ENCODE results near the gene CTNS. TPM values are rescaled to one million over a fixed set of nuclear protein-coding genes. Genes with fewer than 3 reads are reported as not detected.
A peak's percentile ranks its signal among the peaks of the same experiment; 100 is the strongest.

CTNS gene
- total and polyA plus RNA-seq, 9 donors: 10.1 to 23.3 (median 14.5) TPM

DNA sequence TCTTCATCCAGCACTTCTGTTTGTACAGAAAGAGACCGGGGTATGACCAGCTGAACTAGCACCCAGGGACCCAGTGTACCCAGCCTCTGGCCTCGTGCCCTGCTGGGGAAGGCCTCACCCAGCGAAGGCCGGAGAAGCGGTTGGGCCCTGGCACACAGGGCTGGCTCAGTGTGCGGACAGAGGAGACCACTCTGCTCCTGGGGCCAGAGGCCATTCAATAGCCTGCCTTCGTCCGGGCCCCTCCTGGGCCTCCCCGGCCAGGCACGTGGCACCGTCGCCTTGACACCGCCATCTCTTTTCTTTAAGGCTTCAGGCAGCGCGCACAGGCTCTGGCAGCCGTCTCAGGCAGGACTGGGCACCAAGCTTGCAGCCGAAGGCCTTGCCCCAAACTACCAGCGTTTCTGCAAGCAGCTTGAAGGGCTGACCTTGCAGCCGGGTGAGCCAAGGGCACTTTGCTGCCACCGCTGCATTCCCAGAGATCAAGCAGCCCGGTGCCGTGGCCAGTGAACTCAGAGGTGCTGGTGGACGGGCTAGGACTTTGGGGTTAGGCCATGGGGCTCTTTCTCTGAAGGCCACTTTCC lies 23.8 kb downstream of the CTNS start:
- peaks cover 14% of the 10 kb centered on the region for H3K4me1 ChIP-seq (ENCODE audit: insufficient read depth)
- H3K27ac ChIP-seq: peak overlapping the region; percentile 65 to 87
- intact Hi-C loops (cut with DNase I): loop anchor here in 1 of 4 donors (10.0 kb wide), 1 partner anchor 126 kb away; no protein-coding TSS in a partner anchor
- H3K36me3 ChIP-seq: no peaks in the 10 kb centered on the region
- no peak overlapping the region for H3K4me3 ChIP-seq
- peak in 4 of 5 donors; percentile 45 to 71 (median 60) for DNase-seq
- no peak for TF ChIP-seq POLR2A (IDR thresholded peaks at IDR 0.05)
- TF ChIP-seq EP300 (IDR thresholded peaks at IDR 0.05): no peak
- TF ChIP-seq, protein P1, sequence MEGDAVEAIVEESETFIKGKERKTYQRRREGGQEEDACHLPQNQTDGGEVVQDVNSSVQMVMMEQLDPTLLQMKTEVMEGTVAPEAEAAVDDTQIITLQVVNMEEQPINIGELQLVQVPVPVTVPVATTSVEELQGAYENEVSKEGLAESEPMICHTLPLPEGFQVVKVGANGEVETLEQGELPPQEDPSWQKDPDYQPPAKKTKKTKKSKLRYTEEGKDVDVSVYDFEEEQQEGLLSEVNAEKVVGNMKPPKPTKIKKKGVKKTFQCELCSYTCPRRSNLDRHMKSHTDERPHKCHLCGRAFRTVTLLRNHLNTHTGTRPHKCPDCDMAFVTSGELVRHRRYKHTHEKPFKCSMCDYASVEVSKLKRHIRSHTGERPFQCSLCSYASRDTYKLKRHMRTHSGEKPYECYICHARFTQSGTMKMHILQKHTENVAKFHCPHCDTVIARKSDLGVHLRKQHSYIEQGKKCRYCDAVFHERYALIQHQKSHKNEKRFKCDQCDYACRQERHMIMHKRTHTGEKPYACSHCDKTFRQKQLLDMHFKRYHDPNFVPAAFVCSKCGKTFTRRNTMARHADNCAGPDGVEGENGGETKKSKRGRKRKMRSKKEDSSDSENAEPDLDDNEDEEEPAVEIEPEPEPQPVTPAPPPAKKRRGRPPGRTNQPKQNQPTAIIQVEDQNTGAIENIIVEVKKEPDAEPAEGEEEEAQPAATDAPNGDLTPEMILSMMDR (IDR thresholded peaks at IDR 0.05): no peak
- H3K27me3 ChIP-seq: no peaks in the 10 kb centered on the region
- no peaks in the 10 kb centered on the region for H3K9me3 ChIP-seq
- 75 to 83% (median 82%) methylated on average over 20 to 23 of the region's 23 CpGs for WGBS, 3 donors

GRCh38 chr17:3663102-3664011 lies 26.8 kb downstream of the CTNS start:
- intact Hi-C loops (cut with DNase I): loop anchor here in 1 of 4 donors (10.0 kb wide), 1 partner anchor 129 kb away; no protein-coding TSS in a partner anchor
- Histone ChIP-seq H3K9me3 (no peaks in the 10 kb centered on the region), H3K36me3 (no peaks in the 10 kb centered on the region), H3K27me3 (no peaks in the 10 kb centered on the region), H3K4me3 (no peak overlapping the region), H3K4me1 (ENCODE audit: insufficient read depth) (peaks cover 32% of the 10 kb centered on the region), H3K27ac (no peak overlapping the region)
- TF ChIP-seq EP300 (IDR thresholded peaks at IDR 0.05) (no peak), POLR2A (IDR thresholded peaks at IDR 0.05) (no peak)
- TF ChIP-seq, protein P1 (IDR thresholded peaks at IDR 0.05): no peak
- WGBS, 3 donors: 85 to 87% (median 86%) methylated on average over 26 to 33 of the region's 33 CpGs
- DNase-seq: no peak

- no peak for TF ChIP-seq EP300 (IDR thresholded peaks at IDR 0.05)
- no peak for TF ChIP-seq POLR2A (IDR thresholded peaks at IDR 0.05)
- TF ChIP-seq, protein P1 (IDR thresholded peaks at IDR 0.05): no peak
- H3K36me3 ChIP-seq: no peaks in the 10 kb centered on the region
- no peaks in the 10 kb centered on the region for H3K27me3 ChIP-seq
- WGBS, 3 donors: 60 to 68% (median 64%) methylated on average over 5 of the region's 5 CpGs
- intact Hi-C loops (cut with DNase I): loop anchor here in 1 of 4 donors (10.0 kb wide), 1 partner anchor 131 kb away; no protein-coding TSS in a partner anchor
- no peak overlapping the region for H3K4me3 ChIP-seq
- H3K9me3 ChIP-seq: no peaks in the 10 kb centered on the region
- DNase-seq: no peak
- H3K27ac ChIP-seq: no peak overlapping the region
- H3K4me1 ChIP-seq (ENCODE audit: insufficient read depth): peaks cover 19% of the 10 kb centered on the region
Observed at GRCh38 chr17:3665834-3666233, 29.3 kb downstream of the CTNS start.

- Histone ChIP-seq H3K27me3 (no peaks in the 10 kb centered on the region), H3K9me3 (no peaks in the 10 kb centered on the region), H3K27ac (no peak overlapping the region), H3K4me1 (ENCODE audit: insufficient read depth) (peaks cover 19% of the 10 kb centered on the region), H3K4me3 (no peak overlapping the region), H3K36me3 (no peaks in the 10 kb centered on the region)
- intact Hi-C loops (cut with DNase I): loop anchor here in 1 of 4 donors (10.0 kb wide), 1 partner anchor 132 kb away; no protein-coding TSS in a partner anchor
- DNase-seq: no peak
- TF ChIP-seq POLR2A (IDR thresholded peaks at IDR 0.05): no peak
- no peak for TF ChIP-seq EP300 (IDR thresholded peaks at IDR 0.05)
- TF ChIP-seq, protein P1 (IDR thresholded peaks at IDR 0.05): no peak
- 68 to 81% (median 78%) methylated on average over 6 of the region's 6 CpGs for WGBS, 3 donors
Observed at GRCh38 chr17:3666516-3666915, 30.0 kb downstream of the CTNS start.
